Measurements from ENCODE around the gene GOLM1.
A peak's percentile ranks its signal among the peaks of the same experiment; 100 is the strongest.

The GOLM1 gene

DNA sequence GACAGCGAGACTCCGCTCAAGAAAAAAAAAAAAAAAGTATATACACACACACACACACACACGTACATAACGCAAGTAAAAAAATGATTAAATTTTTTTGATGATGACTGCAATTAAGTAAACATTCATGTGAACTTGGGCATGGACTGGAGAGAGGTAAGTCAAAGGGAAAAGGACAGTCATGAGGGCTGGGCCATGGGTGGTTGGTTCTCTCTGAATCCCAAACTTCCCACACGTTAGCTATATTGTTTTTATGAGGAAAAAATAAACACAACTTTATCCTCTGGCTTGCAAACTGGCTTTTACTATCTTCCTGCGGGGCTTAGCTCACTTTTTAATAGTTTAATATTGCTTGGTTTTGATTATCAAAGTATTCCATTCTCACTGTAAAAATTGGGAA lies 53.7 kb downstream of the GOLM1 start:
- no peak for DNase-seq (ENCODE audit: low read depth)

GRCh38 chr9:86043999-86044398 lies 55.4 kb downstream of the GOLM1 start:
- DNase-seq (ENCODE audit: low read depth): no peak

DNA sequence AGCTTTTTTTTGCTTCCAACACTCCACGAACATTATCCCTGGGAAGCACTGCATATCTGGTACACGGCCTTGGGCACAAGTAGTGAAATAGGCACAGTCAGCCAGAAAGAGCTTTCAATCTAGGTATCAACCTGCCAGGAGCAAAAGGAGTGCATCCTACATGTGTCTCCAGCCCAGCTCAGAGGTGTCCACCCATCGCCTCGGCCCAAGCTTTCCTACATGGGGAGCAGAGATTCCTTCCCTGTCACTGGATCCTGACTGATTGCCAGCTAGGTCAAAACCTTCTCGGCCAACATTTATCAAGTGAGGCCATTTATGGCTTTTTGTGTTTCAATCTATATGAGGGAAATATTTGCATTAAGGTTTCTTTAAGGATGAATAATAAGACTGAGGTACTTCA lies 55.8 kb downstream of the GOLM1 start:
- DNase-seq (ENCODE audit: low read depth): no peak

DNA sequence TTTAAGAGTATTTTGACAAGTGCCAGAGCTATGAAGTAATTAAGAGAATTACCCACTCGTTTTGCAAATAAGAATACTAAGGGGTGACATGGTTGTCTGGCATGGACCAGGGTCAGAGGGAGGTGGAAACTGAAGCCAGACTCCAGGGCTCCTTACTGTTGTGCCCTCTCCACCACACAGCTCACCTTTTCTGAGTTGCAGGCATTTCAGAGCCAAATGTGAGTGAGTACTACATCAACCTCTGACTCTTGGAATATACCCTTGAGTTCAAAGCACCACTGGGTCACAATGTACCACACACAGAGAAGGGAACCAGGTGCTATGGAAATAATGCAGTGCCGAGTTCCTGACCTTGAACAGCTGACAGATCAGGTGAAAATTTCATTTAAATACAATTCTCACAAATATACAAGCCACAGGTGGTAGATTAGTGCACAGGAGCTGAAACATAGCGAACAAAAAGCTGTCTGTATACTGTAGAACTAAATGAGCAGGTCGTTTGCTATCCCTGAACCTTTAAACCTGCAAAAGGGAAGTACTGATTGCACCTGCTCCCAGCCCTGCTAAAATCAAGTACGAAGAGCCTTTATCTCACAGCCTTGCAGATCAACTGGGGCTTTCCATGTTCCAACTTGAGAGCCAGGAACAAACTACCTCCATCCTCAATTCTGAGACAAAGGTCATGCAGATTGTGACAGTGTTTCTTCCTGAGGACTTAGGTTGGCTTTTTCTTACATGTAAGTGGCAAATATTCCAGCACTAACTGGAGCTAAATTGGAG lies 57.0 kb downstream of the GOLM1 start:
- no peak for DNase-seq (ENCODE audit: low read depth)

GRCh38 chr9:86041311-86041741 lies 58.0 kb downstream of the GOLM1 start:
- DNase-seq (ENCODE audit: low read depth): no peak

DNA sequence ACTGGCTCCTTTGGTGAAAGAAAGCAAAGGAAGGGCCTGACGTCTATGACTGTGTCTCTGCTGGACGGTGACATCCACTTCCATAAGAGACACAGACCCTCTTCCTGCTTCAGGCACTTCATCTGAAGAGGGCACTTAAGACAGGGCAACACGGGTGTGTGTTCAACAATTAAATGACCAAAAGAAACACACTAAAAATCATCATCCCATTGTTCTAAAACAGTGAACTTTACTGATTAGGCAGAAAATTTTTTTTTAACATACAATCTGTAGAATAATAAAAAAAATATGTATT lies 58.5 kb downstream of the GOLM1 start:
- DNase-seq (ENCODE audit: low read depth): no peak

DNA sequence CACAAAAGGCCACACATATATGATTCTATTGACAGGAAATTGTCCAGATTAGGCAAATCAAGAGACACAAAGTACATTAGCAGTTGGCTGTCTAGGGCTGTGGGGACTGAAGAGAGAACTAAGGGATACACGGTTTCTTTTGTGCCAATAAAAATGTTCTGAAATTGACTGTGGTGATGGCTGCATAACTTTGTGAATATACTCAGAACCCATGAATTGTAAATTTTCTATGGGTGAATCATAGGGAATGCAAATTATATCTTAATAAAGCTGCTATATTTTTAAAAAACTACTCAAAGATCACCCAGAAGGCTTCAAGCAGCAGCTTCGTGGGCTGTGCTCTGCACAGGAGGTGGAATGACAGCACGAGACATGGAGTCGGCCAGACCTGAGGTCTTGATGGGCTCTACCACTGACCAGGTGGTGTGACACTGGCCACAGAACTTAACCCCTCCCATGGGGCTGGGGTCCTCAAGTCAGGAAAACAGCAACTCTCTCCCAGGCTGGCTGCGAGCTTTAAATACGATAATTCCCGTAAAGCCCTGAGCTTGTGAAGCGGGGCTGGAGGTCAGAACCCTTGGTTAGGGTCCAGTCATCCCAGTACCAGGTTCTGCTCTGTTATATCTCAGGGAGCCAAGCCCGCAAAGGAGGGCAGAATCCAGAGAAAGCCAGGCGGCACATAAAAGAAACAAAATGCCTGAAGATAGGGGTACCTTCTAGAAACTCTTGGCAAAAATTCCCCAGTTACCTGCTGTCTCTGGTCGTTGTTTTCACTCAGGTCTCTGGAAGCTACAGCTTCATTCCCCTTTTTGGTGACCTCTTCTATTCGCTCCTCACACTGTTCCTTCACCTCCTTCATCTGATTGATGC lies 59.1 kb downstream of the GOLM1 start:
- no peak for DNase-seq (ENCODE audit: low read depth)

GRCh38 chr9:86036555-86036954 lies 62.8 kb downstream of the GOLM1 start:
- no peak for DNase-seq (ENCODE audit: low read depth)

GRCh38 chr9:86035827-86036440 lies 63.4 kb downstream of the GOLM1 start:
- no peak for DNase-seq (ENCODE audit: low read depth)

GRCh38 chr9:86034863-86035734 lies 64.3 kb downstream of the GOLM1 start:
- DNase-seq (ENCODE audit: low read depth): peak; percentile 38

GRCh38 chr9:86027767-86028166 lies 71.6 kb downstream of the GOLM1 start:
- no peak for DNase-seq (ENCODE audit: low read depth)

GRCh38 chr9:86022687-86023266 lies 76.6 kb downstream of the GOLM1 start:
- DNase-seq (ENCODE audit: low read depth): no peak

DNA sequence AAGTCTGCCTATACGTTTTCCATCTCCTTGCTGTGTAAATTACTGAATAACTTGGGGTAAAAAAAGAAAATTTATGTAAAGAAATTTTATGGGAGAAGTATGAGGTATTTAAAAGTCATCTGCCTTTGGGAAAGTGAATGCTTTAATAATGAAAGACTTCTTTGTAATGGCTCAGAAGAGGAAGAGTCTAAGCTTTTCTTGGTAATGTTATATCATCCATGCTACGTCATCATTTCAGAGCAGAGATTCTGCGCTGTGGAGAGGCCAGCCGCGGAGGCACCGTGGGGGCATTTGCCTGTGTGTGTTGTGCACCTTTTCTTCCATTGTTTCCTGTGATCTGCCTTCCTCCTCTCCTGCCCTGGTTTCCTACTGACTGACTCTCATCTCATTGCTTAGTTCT lies 78.2 kb downstream of the GOLM1 start:
- DNase-seq (ENCODE audit: low read depth): no peak

DNA sequence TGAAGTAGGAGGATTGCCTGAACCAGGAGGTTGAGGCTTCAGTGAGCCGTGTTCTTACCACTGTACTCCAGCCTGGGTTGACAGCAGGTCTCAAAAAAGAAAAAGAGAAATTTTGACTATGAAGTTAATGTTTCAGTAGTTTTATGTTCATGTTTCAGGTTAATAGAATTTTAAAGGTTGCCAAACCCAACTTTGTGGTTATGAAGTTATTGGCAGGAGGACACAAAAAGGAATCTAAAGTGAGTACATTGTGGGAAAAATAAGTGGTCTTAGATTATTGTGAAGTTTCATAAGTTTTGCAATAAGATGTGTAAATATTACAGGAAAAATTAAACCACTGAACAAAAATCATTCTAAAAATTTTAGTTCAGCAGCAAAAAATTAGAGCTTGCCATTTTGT lies 78.6 kb downstream of the GOLM1 start:
- no peak for DNase-seq (ENCODE audit: low read depth)

- no peak for DNase-seq (ENCODE audit: low read depth)
Observed at GRCh38 chr9:86009133-86009532, 90.2 kb downstream of the GOLM1 start.

DNA sequence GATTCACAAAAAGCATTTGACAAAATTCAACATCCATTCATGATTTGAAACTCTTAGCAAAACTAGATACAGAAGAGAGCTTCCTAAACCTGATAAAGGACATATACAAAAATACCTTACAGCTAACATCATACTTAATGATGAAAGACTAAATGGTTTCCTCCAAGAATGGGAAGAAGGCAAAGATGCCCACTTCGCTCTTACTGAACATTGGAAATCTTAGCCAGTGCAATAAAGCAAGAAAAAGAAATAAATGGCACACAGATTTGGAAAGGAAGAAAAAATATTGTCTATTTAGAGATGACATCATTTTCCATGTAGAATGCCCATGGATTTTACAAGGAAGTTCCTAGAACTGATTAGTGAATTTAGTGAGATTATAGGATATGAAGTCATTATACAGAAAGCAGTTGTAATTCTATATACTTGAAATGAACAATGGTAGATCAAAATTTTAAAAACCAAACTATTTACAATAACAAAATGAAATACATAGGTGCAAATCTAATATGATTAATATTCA lies 94.0 kb downstream of the GOLM1 start:
- DNase-seq (ENCODE audit: low read depth): no peak

- DNase-seq (ENCODE audit: low read depth): no peak
Observed at GRCh38 chr9:85995599-85995998, 103.8 kb downstream of the GOLM1 start.

DNA sequence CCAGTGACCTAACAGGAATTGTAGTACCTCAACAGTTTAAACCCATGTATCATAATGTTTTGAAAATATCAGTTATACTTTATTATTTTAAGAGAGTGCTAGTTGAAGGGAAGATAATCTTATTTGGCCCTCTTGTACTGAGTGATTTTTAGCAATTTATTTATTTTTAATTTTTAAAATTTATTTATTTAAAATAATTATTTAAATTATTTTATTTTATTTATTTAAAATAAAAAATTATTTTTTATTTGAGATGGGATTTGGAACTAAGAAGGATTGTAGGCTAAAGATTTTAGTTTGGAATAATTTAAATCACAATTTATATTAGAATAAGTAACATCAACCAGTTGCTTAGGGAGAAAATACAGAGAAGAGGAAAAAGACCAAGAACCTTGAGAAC lies 104.3 kb downstream of the GOLM1 start:
- no peak for DNase-seq (ENCODE audit: low read depth)

DNA sequence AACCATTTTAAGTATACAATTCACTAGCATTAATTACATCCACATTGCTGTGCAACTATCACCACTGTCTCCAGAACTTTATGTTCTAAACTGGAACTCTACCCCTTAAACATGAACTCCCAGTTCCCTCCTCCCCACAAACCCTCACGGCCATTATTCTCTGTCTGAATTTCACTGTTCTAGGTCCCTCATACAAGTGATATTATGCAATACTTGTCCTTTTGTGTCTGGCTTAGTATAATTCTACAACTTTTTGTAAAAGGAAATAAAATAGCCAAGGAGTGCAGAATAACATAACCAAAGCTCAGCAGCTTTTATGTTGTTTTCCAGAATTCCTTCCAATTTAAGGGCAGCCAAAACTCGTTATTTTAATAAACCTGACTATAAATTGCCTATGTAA lies 105.2 kb downstream of the GOLM1 start:
- DNase-seq (ENCODE audit: low read depth): no peak

- DNase-seq (ENCODE audit: low read depth): no peak
Observed at GRCh38 chr9:85987236-85987635, 112.1 kb downstream of the GOLM1 start.

DNA sequence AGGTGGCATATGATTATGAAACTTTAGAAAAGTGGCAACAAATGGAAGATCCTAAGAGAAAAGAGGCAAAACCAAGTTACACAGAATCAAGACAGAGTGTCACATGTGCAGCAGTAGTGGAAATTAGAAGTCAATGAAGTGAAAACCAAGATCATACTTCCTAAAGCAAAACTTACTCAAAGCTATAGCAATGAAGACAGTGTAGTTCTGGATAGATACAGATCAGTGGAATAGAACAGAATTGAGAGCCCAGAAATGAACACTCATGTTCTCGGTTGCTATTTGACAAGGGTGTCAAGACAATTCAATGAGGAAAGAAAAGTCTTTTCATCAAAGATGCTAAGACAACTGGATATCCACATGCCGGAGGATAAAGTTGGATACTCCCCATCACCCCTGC lies 114.9 kb downstream of the GOLM1 start:
- no peak for DNase-seq (ENCODE audit: low read depth)

DNA sequence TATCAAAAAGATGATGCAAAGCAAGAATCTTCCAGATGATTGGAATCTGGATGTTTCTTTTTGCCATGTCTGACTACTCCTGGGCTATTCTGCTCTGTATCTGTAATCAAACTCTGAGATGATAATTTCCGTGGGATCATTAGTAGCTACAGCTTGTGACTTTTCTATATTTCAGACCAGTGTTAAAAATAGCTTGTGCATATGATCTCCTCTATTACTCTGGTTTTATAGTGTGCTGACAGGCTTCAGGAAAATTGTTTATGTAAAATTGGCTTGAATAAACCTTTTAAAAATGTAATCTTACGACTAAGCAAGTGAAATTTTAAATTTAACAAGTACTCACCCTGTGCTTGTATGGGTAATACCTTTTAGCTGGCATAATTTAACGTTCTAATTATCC lies 118.0 kb downstream of the GOLM1 start:
- no peak for DNase-seq (ENCODE audit: low read depth)
